Upper lobe of right lung (tissue), 1 donor: Measurements from ENCODE around the gene XRCC6. TPM values are rescaled to one million over a fixed set of nuclear protein-coding genes. Genes with fewer than 3 reads are reported as not detected.

Experiments used
- ATAC-seq: fragments of 200-7000 bp; cut with Tn5 transposase; one replicate; pipeline ENCODE4 v1.9.1; 2020; ENCODE audit warnings: mild to moderate bottlenecking, moderate library complexity
- DNase-seq: peaks from one replicate; pipeline ENCODE4 v3.0.0-alpha.2; 2020
- H3K27ac ChIP-seq: fragments of 200-600 bp; one replicate; pipeline ENCODE4 v1.8.0; 2022
- H3K27me3 ChIP-seq: fragments of 200-600 bp; one replicate; pipeline ENCODE4 v1.8.0; 2022; ENCODE audit warnings: mild to moderate bottlenecking
- H3K36me3 ChIP-seq: fragments of 200-600 bp; one replicate; pipeline ENCODE4 v1.8.0; 2022
- H3K4me1 ChIP-seq: fragments of 200-600 bp; one replicate; pipeline ENCODE4 v1.8.0; 2022
- H3K4me3 ChIP-seq: fragments of 200-600 bp; one replicate; pipeline ENCODE4 v1.8.0; 2022; ENCODE audit warnings: mild to moderate bottlenecking
- H3K9me3 ChIP-seq: fragments of 200-600 bp; one replicate; pipeline ENCODE4 v1.8.0; 2022
- intact Hi-C: fragments of 100-400 bp; cut with DNase I; formaldehyde crosslinking; loops from one replicate; pipeline ENCODE4 v1.11.0; 2022
- total RNA-seq: library from RNA; stranded (reverse); fragmentation: NEBNext Ultra II Directional; extraction: Animal tissue kit (Norgen Biotek cat#: 25700); gene quantifications from one replicate; pipeline ENCODE4 v1.2.1, GENCODE V29; 2021
- TF ChIP-seq, protein P1 (sequence below): fragments of 200-600 bp; IDR thresholded peaks from one replicate; pipeline ENCODE4 v1.8.0; 2022; ENCODE audit warnings: antibody characterized with exemption
- donor health status: DM: no; HTN: yes; CAD: no; lungs with severe emphysema.

The XRCC6 gene
- total RNA-seq, 1 donor from 2014 or later, result 160 TPM

DNA sequence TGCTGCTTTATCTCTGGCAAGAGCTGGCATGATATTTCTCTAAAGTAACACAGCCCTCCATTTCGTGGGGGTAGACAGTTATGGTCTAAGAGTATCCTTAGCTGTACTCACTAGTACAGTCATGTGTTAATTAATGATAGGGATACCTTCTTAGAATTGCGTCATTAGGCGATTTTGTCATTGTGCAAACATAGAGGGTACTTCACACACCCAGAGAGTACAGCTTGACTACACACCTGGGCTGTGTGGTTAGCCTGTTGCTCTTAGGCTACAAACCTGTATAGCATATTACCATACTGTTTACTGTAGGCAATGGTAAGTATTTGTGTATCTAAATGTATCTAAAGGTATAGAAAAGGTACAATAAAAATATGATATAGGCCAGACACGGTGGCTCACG, 17.0 kb downstream of the XRCC6 start:
- TF ChIP-seq, protein P1, sequence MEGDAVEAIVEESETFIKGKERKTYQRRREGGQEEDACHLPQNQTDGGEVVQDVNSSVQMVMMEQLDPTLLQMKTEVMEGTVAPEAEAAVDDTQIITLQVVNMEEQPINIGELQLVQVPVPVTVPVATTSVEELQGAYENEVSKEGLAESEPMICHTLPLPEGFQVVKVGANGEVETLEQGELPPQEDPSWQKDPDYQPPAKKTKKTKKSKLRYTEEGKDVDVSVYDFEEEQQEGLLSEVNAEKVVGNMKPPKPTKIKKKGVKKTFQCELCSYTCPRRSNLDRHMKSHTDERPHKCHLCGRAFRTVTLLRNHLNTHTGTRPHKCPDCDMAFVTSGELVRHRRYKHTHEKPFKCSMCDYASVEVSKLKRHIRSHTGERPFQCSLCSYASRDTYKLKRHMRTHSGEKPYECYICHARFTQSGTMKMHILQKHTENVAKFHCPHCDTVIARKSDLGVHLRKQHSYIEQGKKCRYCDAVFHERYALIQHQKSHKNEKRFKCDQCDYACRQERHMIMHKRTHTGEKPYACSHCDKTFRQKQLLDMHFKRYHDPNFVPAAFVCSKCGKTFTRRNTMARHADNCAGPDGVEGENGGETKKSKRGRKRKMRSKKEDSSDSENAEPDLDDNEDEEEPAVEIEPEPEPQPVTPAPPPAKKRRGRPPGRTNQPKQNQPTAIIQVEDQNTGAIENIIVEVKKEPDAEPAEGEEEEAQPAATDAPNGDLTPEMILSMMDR, result no peak
- H3K4me3 ChIP-seq, result no peak overlapping the region
- DNase-seq (no peak), ATAC-seq (peak; percentile 93)
- no peaks in the 10 kb centered on the region for H3K4me1 ChIP-seq
- H3K9me3 ChIP-seq, result no peaks in the 10 kb centered on the region
- intact Hi-C loops, result no loop called here
- H3K36me3 ChIP-seq, result peaks cover 100% of the 10 kb centered on the region
- no peaks in the 10 kb centered on the region for H3K27me3 ChIP-seq
- peak overlapping the region; percentile 51 for H3K27ac ChIP-seq

DNA sequence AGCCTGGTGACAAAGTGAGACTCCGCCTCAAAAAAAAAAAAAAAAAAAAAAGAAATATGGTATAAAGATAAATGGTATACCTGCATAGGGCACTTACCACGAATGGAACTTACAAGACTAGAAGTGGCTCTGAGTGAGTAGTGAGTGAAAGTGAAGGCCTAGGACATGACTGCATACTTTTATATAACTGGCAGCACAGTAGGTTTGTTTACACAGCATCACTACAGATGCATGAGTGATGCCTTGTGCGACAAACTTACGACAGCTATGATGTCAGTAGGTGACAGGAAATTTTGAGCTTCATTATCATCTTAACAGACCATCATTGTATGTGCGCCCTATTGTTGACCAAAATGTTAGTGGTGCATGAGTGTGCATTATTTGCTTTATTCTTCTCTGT, 17.7 kb downstream of the XRCC6 start:
- TF ChIP-seq, protein P1, result no peak
- DNase-seq, result no peak
- peak; percentile 58 for ATAC-seq
- Histone ChIP-seq H3K27me3 (no peaks in the 10 kb centered on the region), H3K4me3 (no peak overlapping the region), H3K9me3 (no peaks in the 10 kb centered on the region), H3K36me3 (peaks cover 99% of the 10 kb centered on the region), H3K27ac (peak overlapping the region; percentile 51), H3K4me1 (no peaks in the 10 kb centered on the region)
- intact Hi-C loops, result no loop called here

DNA sequence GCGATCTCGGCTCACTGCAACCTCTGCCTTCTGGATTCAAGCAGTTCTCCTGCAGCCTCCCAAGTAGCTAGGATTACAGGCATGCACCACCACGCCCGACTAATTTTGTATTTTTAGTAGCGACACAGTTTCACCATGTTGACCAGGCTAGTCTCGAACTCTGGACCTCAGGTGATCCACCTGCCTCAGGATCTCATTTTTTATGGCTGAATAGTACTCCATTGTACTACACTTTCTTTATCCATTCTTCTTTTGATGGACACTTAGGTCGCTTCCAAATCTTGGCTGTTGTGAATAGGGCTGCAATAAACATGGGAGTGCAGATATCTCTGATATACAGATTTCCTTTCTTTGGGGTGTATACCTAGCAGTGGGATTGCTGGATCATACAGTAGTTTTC, 20.8 kb downstream of the XRCC6 start:
- ATAC-seq (no peak), DNase-seq (no peak)
- H3K27me3 ChIP-seq, result no peaks in the 10 kb centered on the region
- H3K36me3 ChIP-seq, result peaks cover 99% of the 10 kb centered on the region
- no peaks in the 10 kb centered on the region for H3K9me3 ChIP-seq
- no peak overlapping the region for H3K27ac ChIP-seq
- intact Hi-C loops, result no loop called here
- TF ChIP-seq, protein P1, result no peak
- no peak overlapping the region for H3K4me3 ChIP-seq
- H3K4me1 ChIP-seq, result no peaks in the 10 kb centered on the region

DNA sequence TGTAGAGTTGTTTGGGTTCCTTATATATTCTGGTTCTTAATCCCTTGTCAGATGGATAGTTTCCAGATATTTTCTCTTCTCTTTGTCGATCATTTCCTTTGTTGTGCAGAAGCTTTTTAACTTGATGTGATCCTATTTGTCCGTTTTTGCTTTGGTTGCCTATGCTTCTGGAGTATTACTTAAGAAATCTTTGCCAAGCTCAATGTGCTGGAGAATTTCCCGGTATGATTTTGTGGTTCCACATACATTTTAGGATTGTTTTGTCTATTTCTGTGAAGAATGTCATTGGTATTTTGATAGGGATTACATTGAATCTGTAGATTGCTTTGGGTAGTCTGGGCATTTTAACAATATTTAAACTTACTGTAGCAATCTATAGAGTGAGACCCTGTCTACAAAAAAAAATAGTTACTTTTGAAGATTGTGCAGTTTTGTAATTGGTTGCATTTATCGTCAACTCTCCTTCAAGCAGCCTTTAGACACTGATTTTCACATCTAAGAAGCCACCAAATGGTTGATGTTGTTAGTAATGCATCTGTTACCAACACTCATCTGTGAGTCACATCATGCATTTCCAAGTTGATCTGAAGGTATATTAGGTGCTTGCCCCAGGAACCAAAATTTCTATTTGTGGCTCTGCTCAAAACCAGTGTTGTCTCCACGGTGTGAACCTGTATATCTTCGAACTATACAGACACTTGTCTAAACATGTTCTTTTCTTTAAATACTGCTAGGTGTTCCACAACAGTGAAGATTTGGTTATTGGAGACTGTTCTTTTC, 21.4 kb downstream of the XRCC6 start:
- Histone ChIP-seq H3K36me3 (peaks cover 99% of the 10 kb centered on the region), H3K9me3 (no peaks in the 10 kb centered on the region), H3K27me3 (no peaks in the 10 kb centered on the region), H3K27ac (no peak overlapping the region), H3K4me3 (no peak overlapping the region), H3K4me1 (no peaks in the 10 kb centered on the region)
- ATAC-seq (no peak), DNase-seq (no peak)
- intact Hi-C loops, result no loop called here
- TF ChIP-seq, protein P1, result no peak

DNA sequence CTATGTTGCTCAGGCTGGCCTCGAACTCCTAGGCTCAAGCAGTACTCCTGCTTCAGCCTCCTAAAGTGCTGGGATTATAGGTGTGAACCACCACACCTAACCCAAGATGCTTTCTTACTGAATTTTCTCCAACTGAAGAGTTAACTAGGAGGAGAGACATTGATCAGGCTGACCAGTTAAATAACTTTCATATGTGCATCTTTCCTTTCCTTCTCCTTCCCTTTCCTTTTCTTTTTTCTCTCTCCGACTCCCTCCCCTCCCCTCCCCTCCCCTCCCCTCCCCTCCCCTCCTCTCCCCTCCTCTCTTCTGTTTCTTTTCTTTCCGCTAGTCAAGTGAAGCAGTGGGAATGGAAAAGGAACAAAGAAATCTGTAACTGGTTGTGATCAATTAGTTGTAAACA, 26.7 kb downstream of the XRCC6 start:
- intact Hi-C loops, result no loop called here
- no peak overlapping the region for H3K27ac ChIP-seq
- H3K36me3 ChIP-seq, result peaks cover 97% of the 10 kb centered on the region
- H3K27me3 ChIP-seq, result no peaks in the 10 kb centered on the region
- TF ChIP-seq, protein P1, result no peak
- no peak for DNase-seq
- ATAC-seq, result no peak
- no peaks in the 10 kb centered on the region for H3K4me1 ChIP-seq
- no peak overlapping the region for H3K4me3 ChIP-seq
- no peaks in the 10 kb centered on the region for H3K9me3 ChIP-seq
